HG03139 (cell line): ENCODE results near the gene VENTX.
"Not testable (repeated sequence)": the region's sequence is repeated elsewhere in the genome, so short reads cannot be mapped to it uniquely, and the experiment has no call there.

Experiments
- ATAC-seq: cut with Tn5 transposase; IDR thresholded peaks from one replicate; pipeline ENCODE4 v1.9.1; 2021; ENCODE audit not compliant: unreplicated experiment

Gene VENTX

GRCh38 chr10:133214468-133215410, 22.9 kb upstream of the VENTX start:
- ATAC-seq, result no peak

GRCh38 chr10:133215586-133215985, 22.1 kb upstream of the VENTX start:
- no peak for ATAC-seq

- no peak for ATAC-seq
Measured at GRCh38 chr10:133216776-133217175, 20.9 kb upstream of the VENTX start.

- ATAC-seq, result no peak
Measured at GRCh38 chr10:133217800-133218589, 19.7 kb upstream of the VENTX start.

- ATAC-seq, result no peak
Measured at GRCh38 chr10:133218891-133219290, 18.8 kb upstream of the VENTX start.

- ATAC-seq, result no peak
Measured at GRCh38 chr10:133219782-133220181, 17.9 kb upstream of the VENTX start.

GRCh38 chr10:133221331-133221730, 16.3 kb upstream of the VENTX start:
- ATAC-seq, result no peak

GRCh38 chr10:133221756-133222155, 15.9 kb upstream of the VENTX start:
- ATAC-seq, result not testable (repeated sequence)

GRCh38 chr10:133224076-133224475, 13.6 kb upstream of the VENTX start:
- no peak for ATAC-seq

GRCh38 chr10:133224756-133225372, 12.8 kb upstream of the VENTX start:
- ATAC-seq, result no peak

GRCh38 chr10:133225707-133226191, 11.9 kb upstream of the VENTX start:
- no peak for ATAC-seq

GRCh38 chr10:133226251-133226808, 11.3 kb upstream of the VENTX start:
- ATAC-seq, result no peak

GRCh38 chr10:133227256-133227655, 10.4 kb upstream of the VENTX start:
- no peak for ATAC-seq

- no peak for ATAC-seq
Measured at GRCh38 chr10:133229265-133230043, 8.2 kb upstream of the VENTX start.

- no peak for ATAC-seq
Measured at GRCh38 chr10:133230044-133230361, 7.7 kb upstream of the VENTX start, which contains the start of gene UTF1. Gene UTF1 (plus strand): TSS chr10:133230217. CDS start chr10:133230289, 72 bp downstream.

GRCh38 chr10:133230387-133231195, 7.1 kb upstream of the VENTX start:
- no peak for ATAC-seq

- ATAC-seq, result no peak
Measured at GRCh38 chr10:133231244-133231945, 6.3 kb upstream of the VENTX start.

GRCh38 chr10:133231946-133232574, 5.6 kb upstream of the VENTX start:
- ATAC-seq, result no peak
